Mesendoderm (in vitro differentiated cells): ENCODE results near the gene CXCR4.

Source experiments
- DNase-seq: peaks from one replicate; pipeline ENCODE4 v3.0.0; 2013
- H2AK5ac ChIP-seq: 2 replicates; pipeline ENCODE4 v1.6.1; 2013; ENCODE audit warnings: low read length, inconsistent platforms
- H2BK120ac ChIP-seq: 2 replicates; pipeline ENCODE4 v1.6.1; 2013; ENCODE audit warnings: low read depth, mild to moderate bottlenecking, low read length, moderate library complexity, mixed read lengths
- H2BK15ac ChIP-seq: replicated peaks from 2 replicates; pipeline ENCODE4 v1.6.1; 2013; ENCODE audit warnings: low read depth, mild to moderate bottlenecking, moderate library complexity
- H2BK5ac ChIP-seq: 2 replicates; pipeline ENCODE4 v1.6.1; 2013; ENCODE audit warnings: low read length, inconsistent platforms
- H3K18ac ChIP-seq: 2 replicates; pipeline ENCODE4 v1.6.1; 2013; ENCODE audit warnings: mild to moderate bottlenecking, low read length, mixed read lengths
- H3K23ac ChIP-seq: one replicate; pipeline ENCODE4 v1.6.1; 2013; ENCODE audit warnings: low read length
- H3K27ac ChIP-seq: 2 replicates; pipeline ENCODE4 v1.5.1; 2013; ENCODE audit warnings: low read depth, mild to moderate bottlenecking, inconsistent platforms, low read length, moderate library complexity
- H3K27me3 ChIP-seq: 2 replicates; pipeline ENCODE4 v1.6.1; 2013; ENCODE audit warnings: low read length, control low read depth, mild to moderate bottlenecking, inconsistent platforms; ENCODE audit not compliant: insufficient read depth, poor library complexity
- H3K36me3 ChIP-seq: 2 replicates; pipeline ENCODE4 v1.6.1; 2013; ENCODE audit warnings: low read length, inconsistent platforms; ENCODE audit not compliant: control insufficient read depth, insufficient read depth
- H3K4ac ChIP-seq: one replicate; pipeline ENCODE4 v1.6.1; 2013; ENCODE audit warnings: low read depth, mild to moderate bottlenecking, low read length, moderate library complexity
- H3K4me1 ChIP-seq: 2 replicates; pipeline ENCODE4 v1.6.1; 2013; ENCODE audit warnings: low read depth, low read length, inconsistent platforms; ENCODE audit not compliant: control insufficient read depth
- H3K4me2 ChIP-seq: 2 replicates; pipeline ENCODE4 v1.6.1; 2013; ENCODE audit warnings: low read length
- H3K4me3 ChIP-seq: 2 replicates; pipeline ENCODE4 v1.5.1; 2013; ENCODE audit warnings: mild to moderate bottlenecking, low read length
- H3K56ac ChIP-seq: one replicate; pipeline ENCODE4 v1.6.1; 2013; ENCODE audit warnings: low read length
- H3K79me1 ChIP-seq: 2 replicates; pipeline ENCODE4 v1.6.1; 2013; ENCODE audit warnings: low read length, inconsistent platforms
- H3K79me2 ChIP-seq: 2 replicates; pipeline ENCODE4 v1.6.1; 2013; ENCODE audit warnings: mild to moderate bottlenecking, low read length; ENCODE audit not compliant: control insufficient read depth, insufficient read depth
- H3K9ac ChIP-seq: 2 replicates; pipeline ENCODE4 v1.6.1; 2013; ENCODE audit warnings: low read length, inconsistent platforms
- H4K5ac ChIP-seq: one replicate; pipeline ENCODE4 v1.6.1; 2013; ENCODE audit warnings: low read length
- H4K8ac ChIP-seq: one replicate; pipeline ENCODE4 v1.6.1; 2013; ENCODE audit warnings: low read depth, mild to moderate bottlenecking, control low read depth, low read length, moderate library complexity
- WGBS: extraction: QIAGEN DNeasy Blood & Tissue Kit; methylation state at CpG from one replicate; pipeline ENCODE4 v1.1.7; 2013; ENCODE audit warnings: low lambda C conversion rate, missing lambda C conversion rate; ENCODE audit not compliant: insufficient coverage; ENCODE audit errors: extremely low coverage; 5-methylcytosine and 5-hydroxymethylcytosine counted together

Gene CXCR4

DNA sequence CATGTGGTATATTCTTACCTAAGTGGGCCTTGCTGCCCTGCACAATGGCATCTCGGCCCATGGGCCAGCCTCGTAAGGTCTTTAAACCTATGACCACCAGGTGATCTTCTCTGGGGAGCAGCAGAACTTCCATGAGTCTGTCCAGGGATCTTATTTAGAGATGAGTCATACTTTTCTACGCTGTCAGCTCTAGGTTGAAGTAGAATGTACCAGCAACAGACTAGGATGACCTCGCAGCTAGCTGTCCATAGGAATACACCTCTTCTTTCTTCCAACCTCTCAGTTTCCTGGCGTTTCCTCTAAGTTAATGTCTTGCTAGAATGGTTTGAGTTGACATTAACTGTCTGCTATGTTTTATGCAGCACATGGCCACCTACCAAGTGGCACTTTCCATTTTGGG is 15.6 kb upstream of the CXCR4 start:
- Histone ChIP-seq H2BK5ac (no peak overlapping the region), H3K27me3 (no peaks in the 10 kb centered on the region), H3K4me3 (no peak overlapping the region), H3K18ac (no peak overlapping the region), H3K79me2 (no peaks in the 10 kb centered on the region), H2BK120ac (no peak overlapping the region), H3K4me1 (peaks cover 2% of the 10 kb centered on the region), H4K8ac (no peak overlapping the region), H3K4ac (no peak overlapping the region), H4K5ac (no peak overlapping the region), H3K56ac (no peak overlapping the region), H3K36me3 (no peaks in the 10 kb centered on the region), H2AK5ac (no peak overlapping the region), H3K23ac (no peak overlapping the region), H3K79me1 (no peaks in the 10 kb centered on the region), H2BK15ac (no peak overlapping the region), H3K9ac (no peak overlapping the region), H3K27ac (no peak overlapping the region), H3K4me2 (no peak overlapping the region)
- WGBS, result no CpG with 5 or more reads among the region's 5 CpGs
- no peak for DNase-seq

DNA sequence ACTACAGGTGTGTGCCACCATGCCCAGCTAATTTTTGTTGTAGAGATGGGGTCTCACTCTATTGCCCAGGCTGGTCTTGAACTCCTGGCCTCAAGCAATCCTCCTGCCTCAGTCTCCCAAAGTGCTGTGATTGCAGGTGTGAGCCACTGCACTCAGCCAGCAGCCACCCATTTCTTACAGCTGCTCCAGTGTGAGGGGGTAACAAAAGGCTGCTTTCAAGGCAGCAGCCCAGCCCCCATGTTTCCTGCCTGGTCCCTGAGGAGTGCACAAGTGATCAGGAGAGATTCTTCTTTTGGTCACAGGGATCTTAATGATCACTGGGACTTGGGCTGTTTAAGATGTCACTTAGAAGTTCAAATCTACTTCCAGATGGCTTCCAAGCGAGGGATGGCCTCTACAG is 15.2 kb upstream of the CXCR4 start:
- H3K79me2 ChIP-seq, result no peaks in the 10 kb centered on the region
- no peak overlapping the region for H3K9ac ChIP-seq
- H3K4me3 ChIP-seq, result no peak overlapping the region
- H3K18ac ChIP-seq, result no peak overlapping the region
- H3K23ac ChIP-seq, result no peak overlapping the region
- WGBS, result no CpG with 5 or more reads among the region's 1 CpG
- H2AK5ac ChIP-seq, result no peak overlapping the region
- H4K8ac ChIP-seq, result no peak overlapping the region
- no peak overlapping the region for H3K4me2 ChIP-seq
- DNase-seq, result no peak
- H3K4ac ChIP-seq, result no peak overlapping the region
- H2BK5ac ChIP-seq, result no peak overlapping the region
- H3K27me3 ChIP-seq, result no peaks in the 10 kb centered on the region
- H2BK15ac ChIP-seq, result no peak overlapping the region
- H4K5ac ChIP-seq, result no peak overlapping the region
- no peak overlapping the region for H3K56ac ChIP-seq
- no peaks in the 10 kb centered on the region for H3K79me1 ChIP-seq
- peaks cover 2% of the 10 kb centered on the region for H3K4me1 ChIP-seq
- no peaks in the 10 kb centered on the region for H3K36me3 ChIP-seq
- H2BK120ac ChIP-seq, result no peak overlapping the region
- H3K27ac ChIP-seq, result no peak overlapping the region

DNA sequence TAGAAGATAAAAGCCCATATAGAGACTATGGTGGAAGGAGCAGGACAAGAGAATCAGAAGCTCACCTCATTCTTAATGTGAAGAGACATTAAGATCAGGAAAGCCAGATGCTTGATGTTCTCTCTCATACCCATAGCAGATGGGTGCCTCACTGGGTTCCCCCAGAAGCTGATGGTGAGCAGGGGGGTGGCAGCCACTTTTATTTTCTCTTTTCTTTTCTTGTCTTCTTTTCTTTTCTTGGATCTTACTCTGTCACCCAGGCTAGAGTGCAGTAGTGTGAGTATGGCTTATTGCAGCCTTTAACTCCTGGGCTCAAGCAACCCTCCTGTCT is 14.8 kb upstream of the CXCR4 start:
- Histone ChIP-seq H2AK5ac (no peak overlapping the region), H2BK5ac (no peak overlapping the region), H3K36me3 (no peaks in the 10 kb centered on the region), H3K79me1 (no peaks in the 10 kb centered on the region), H3K27me3 (no peaks in the 10 kb centered on the region), H3K4ac (no peak overlapping the region), H3K79me2 (no peaks in the 10 kb centered on the region), H3K27ac (no peak overlapping the region), H3K4me3 (no peak overlapping the region), H2BK120ac (no peak overlapping the region), H3K9ac (no peak overlapping the region), H2BK15ac (no peak overlapping the region), H3K4me2 (no peak overlapping the region), H3K56ac (no peak overlapping the region), H3K18ac (no peak overlapping the region), H3K23ac (no peak overlapping the region), H4K8ac (no peak overlapping the region), H4K5ac (no peak overlapping the region), H3K4me1 (no peaks in the 10 kb centered on the region)
- DNase-seq, result no peak

DNA sequence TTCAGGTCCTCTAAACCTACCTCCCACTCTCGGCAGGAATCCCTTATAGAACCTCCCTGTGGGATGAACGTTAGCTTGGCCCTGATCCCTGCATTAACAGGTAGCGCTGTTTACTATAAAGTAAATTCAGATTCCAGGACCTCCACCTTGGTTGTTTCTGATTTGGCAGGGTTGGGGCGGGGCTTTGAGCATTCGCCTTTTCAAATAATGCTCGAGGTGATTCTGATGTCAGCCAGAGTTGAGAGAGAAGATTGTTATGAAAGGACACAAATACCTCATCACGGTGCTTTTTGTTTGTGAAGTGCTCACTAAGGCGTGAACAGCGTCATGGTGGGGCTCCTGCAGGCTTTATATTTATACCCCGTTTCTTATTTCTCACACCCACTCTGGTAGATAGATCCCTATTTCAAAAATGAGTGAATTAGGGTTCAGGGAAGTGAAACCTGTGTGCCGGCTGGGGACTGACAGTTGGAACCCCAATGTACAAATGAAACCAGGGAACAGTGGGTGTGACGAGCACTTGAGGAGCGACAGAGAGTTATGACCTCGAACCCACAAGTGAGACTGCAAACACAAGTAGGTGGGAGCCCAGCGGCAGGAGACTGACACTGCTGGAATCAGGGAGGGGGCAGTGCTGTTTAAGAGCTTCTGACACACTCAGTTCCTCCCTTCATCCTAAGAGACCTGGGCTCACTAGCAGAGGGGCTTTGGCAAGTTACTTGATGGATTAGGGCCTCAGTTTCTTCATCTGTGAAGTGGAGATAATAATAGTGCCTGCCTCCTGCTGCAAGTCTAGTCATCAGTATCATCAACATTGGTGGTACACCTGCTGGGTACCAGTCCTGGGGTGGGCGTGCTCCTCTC is 14.2 kb upstream of the CXCR4 start:
- no peak overlapping the region for H3K4ac ChIP-seq
- H3K27me3 ChIP-seq, result no peaks in the 10 kb centered on the region
- no peak overlapping the region for H2AK5ac ChIP-seq
- no peak overlapping the region for H4K5ac ChIP-seq
- no peak overlapping the region for H3K4me3 ChIP-seq
- H3K4me1 ChIP-seq, result no peaks in the 10 kb centered on the region
- H3K4me2 ChIP-seq, result no peak overlapping the region
- no peak overlapping the region for H2BK15ac ChIP-seq
- H3K56ac ChIP-seq, result no peak overlapping the region
- WGBS, result no CpG with 5 or more reads among the region's 16 CpGs
- no peaks in the 10 kb centered on the region for H3K79me2 ChIP-seq
- no peak for DNase-seq
- H3K18ac ChIP-seq, result no peak overlapping the region
- no peak overlapping the region for H2BK120ac ChIP-seq
- no peak overlapping the region for H3K27ac ChIP-seq
- no peak overlapping the region for H3K9ac ChIP-seq
- H3K23ac ChIP-seq, result no peak overlapping the region
- no peak overlapping the region for H4K8ac ChIP-seq
- no peaks in the 10 kb centered on the region for H3K36me3 ChIP-seq
- H2BK5ac ChIP-seq, result no peak overlapping the region
- H3K79me1 ChIP-seq, result no peaks in the 10 kb centered on the region

DNA sequence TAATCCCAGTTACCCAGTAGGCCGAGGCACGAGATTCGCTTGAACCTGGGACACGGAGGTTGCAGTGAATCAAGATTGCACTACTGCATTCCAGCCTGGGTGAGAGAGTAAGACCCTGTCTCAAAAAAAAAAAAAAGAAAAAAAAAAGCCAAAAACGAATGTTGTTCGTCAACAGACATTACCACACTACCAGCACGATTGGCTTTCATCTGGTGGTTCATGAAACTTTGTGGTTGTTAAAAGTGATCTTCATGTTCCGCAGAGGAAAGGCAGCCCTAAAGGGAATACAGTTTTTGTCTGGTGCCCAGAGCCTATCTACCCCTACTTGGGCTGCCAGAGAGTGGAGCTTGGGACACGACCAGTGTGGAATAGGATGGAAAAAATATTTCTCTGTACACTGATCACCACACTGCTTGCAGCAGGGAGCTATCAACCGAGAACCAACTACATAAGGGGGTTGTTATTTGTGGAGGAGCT is 13.6 kb upstream of the CXCR4 start:
- no peak for DNase-seq
- H3K27ac ChIP-seq, result no peak overlapping the region
- no peaks in the 10 kb centered on the region for H3K79me1 ChIP-seq
- H3K79me2 ChIP-seq, result no peaks in the 10 kb centered on the region
- no peak overlapping the region for H3K4me2 ChIP-seq
- no peak overlapping the region for H2BK120ac ChIP-seq
- no peak overlapping the region for H3K4ac ChIP-seq
- H3K56ac ChIP-seq, result no peak overlapping the region
- no peak overlapping the region for H3K23ac ChIP-seq
- no CpG with 5 or more reads among the region's 10 CpGs for WGBS
- H3K36me3 ChIP-seq, result no peaks in the 10 kb centered on the region
- no peak overlapping the region for H2BK5ac ChIP-seq
- peaks cover under 1% of the 10 kb centered on the region for H3K4me1 ChIP-seq
- H3K27me3 ChIP-seq, result no peaks in the 10 kb centered on the region
- H2BK15ac ChIP-seq, result no peak overlapping the region
- H3K9ac ChIP-seq, result no peak overlapping the region
- H3K18ac ChIP-seq, result no peak overlapping the region
- no peak overlapping the region for H4K8ac ChIP-seq
- H3K4me3 ChIP-seq, result no peak overlapping the region
- no peak overlapping the region for H4K5ac ChIP-seq
- H2AK5ac ChIP-seq, result no peak overlapping the region

DNA sequence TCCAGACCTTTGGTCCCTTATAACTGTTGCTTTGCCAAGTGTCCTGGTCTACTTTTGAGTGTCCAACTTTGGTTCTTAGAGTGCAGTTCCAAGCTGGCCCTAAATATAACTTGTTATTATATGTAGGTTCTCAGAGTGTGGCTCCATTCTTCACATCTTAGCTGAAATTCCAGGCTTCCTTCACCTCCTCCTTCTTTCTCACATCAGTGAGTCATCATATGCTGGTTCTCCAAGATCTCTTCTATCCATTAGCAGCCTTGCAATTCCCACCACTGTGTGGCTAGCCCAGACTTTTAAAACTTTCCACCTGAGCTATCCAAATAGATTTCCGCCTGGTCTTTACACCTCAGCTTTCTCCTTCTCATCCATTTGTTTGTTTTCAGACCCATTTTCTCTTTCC is 12.6 kb upstream of the CXCR4 start:
- no peak overlapping the region for H3K4ac ChIP-seq
- H3K27me3 ChIP-seq, result no peaks in the 10 kb centered on the region
- no peak overlapping the region for H3K4me2 ChIP-seq
- H2BK120ac ChIP-seq, result no peak overlapping the region
- H2AK5ac ChIP-seq, result no peak overlapping the region
- H3K4me3 ChIP-seq, result no peak overlapping the region
- H4K8ac ChIP-seq, result no peak overlapping the region
- no peaks in the 10 kb centered on the region for H3K36me3 ChIP-seq
- H3K27ac ChIP-seq, result no peak overlapping the region
- no peak overlapping the region for H2BK5ac ChIP-seq
- peaks cover 5% of the 10 kb centered on the region for H3K4me1 ChIP-seq
- no peaks in the 10 kb centered on the region for H3K79me2 ChIP-seq
- no peak overlapping the region for H3K9ac ChIP-seq
- H3K56ac ChIP-seq, result no peak overlapping the region
- H3K23ac ChIP-seq, result no peak overlapping the region
- peak; percentile 53 for DNase-seq
- H3K18ac ChIP-seq, result no peak overlapping the region
- no CpG with 5 or more reads among the region's 1 CpG for WGBS
- no peaks in the 10 kb centered on the region for H3K79me1 ChIP-seq
- H4K5ac ChIP-seq, result no peak overlapping the region
- peak overlapping the region; percentile 75 for H2BK15ac ChIP-seq
